ENCODE data around the gene CDC42EP4.
"Not testable (repeated sequence)": the region's sequence is repeated elsewhere in the genome, so short reads cannot be mapped to it uniquely, and the experiment has no call there.

Gene CDC42EP4

DNA sequence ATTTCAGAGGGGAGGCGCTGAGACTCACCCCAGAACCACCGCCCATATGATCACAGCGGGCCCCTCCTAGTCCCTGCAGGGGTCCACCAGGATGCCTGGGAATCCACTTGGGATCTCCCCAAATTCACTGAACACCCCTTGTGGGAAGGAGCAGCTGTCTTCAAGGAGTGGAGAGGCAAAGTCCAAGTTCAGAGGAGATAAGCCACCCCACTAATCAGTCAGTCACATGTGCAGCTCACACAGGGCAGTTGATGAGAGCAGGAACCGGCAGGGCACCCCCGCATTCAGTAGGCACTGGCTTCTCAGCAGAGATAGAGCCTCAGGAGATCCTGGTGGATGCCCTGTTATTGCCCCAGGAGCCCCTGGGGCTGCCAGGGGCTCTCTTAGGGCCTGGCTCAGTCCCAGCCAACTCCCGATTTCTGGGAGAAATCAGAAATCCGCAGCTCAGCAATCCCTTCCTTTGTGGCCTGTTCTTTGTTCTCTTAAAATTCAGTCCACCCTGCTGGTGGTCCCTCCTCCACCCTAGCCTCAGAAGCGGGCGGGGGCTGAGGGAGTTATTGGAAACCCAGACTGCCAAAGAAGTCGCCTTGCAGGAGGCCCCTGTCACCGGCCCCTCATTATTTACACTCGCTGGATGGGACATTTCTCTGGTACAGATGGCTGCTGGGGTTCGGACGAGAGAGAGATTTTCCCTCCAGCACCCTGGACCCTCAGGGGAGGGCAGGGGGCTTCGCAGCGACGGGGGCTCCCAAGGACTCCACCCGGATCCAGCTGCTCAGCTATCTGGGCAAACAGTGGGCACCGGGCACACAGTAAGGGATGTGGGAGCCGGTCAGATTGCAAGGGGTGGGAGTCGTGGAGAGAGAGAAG lies 1.8 kb downstream of the CDC42EP4 start:
- no peaks in the 10 kb centered on the region for H3K36me3 ChIP-seq (ENCODE audit: control insufficient read depth, insufficient read depth, low read length)
- peak overlapping the region; percentile 95 for H3K4me3 ChIP-seq (replicated peaks; ENCODE audit: low read depth, low read length)
- H3K27me3 ChIP-seq (replicated peaks; ENCODE audit: control insufficient read depth, insufficient read depth, low read length): no peaks in the 10 kb centered on the region
- TF ChIP-seq CTCF (IDR thresholded peaks at IDR 0.05; ENCODE audit: insufficient read depth, low read length, poor library complexity, severe bottlenecking): no peak
- no peak for DNase-seq (ENCODE audit: extremely low read depth, insufficient read length)

GRCh38 chr17:73308959-73309358 lies 2.8 kb downstream of the CDC42EP4 start:
- not testable (repeated sequence) for H3K36me3 ChIP-seq (ENCODE audit: control insufficient read depth, insufficient read depth, low read length); DNase-seq (ENCODE audit: extremely low read depth, insufficient read length); H3K27me3 ChIP-seq (replicated peaks; ENCODE audit: control insufficient read depth, insufficient read depth, low read length); H3K4me3 ChIP-seq (replicated peaks; ENCODE audit: low read depth, low read length)

GRCh38 chr17:73308017-73308823 lies 3.6 kb downstream of the CDC42EP4 start:
- DNase-seq (ENCODE audit: extremely low read depth, insufficient read length): no peak
- H3K36me3 ChIP-seq (ENCODE audit: control insufficient read depth, insufficient read depth, low read length): no peaks in the 10 kb centered on the region
- no peak overlapping the region for H3K4me3 ChIP-seq (replicated peaks; ENCODE audit: low read depth, low read length)
- no peaks in the 10 kb centered on the region for H3K27me3 ChIP-seq (replicated peaks; ENCODE audit: control insufficient read depth, insufficient read depth, low read length)
- TF ChIP-seq CTCF (IDR thresholded peaks at IDR 0.05; ENCODE audit: insufficient read depth, low read length, poor library complexity, severe bottlenecking): no peak

DNA sequence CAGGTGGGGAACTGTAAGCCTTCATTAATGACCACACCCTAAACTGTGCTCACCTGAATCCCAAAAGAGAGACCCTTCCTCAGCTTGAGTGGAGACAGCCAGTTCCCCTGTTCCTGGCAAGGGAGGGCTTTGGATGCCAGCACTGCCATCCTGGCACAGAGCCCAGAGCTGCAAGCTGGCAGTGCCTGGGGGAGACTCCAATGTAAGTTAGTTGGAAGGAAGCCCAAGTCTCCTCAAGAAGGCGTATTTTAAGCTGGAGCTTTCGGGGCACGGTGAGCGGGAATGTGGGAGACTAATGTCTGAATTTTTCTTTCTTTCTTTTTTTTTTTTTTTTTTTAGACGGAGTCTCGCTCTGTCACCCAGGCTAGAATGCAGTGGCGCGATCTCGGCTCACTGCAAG lies 4.7 kb downstream of the CDC42EP4 start:
- H3K4me3 ChIP-seq (replicated peaks; ENCODE audit: low read depth, low read length): no peak overlapping the region
- H3K36me3 ChIP-seq (ENCODE audit: control insufficient read depth, insufficient read depth, low read length): no peaks in the 10 kb centered on the region
- TF ChIP-seq CTCF (IDR thresholded peaks at IDR 0.05; ENCODE audit: insufficient read depth, low read length, poor library complexity, severe bottlenecking): no peak
- H3K27me3 ChIP-seq (replicated peaks; ENCODE audit: control insufficient read depth, insufficient read depth, low read length): no peaks in the 10 kb centered on the region
- no peak for DNase-seq (ENCODE audit: extremely low read depth, insufficient read length)

DNA sequence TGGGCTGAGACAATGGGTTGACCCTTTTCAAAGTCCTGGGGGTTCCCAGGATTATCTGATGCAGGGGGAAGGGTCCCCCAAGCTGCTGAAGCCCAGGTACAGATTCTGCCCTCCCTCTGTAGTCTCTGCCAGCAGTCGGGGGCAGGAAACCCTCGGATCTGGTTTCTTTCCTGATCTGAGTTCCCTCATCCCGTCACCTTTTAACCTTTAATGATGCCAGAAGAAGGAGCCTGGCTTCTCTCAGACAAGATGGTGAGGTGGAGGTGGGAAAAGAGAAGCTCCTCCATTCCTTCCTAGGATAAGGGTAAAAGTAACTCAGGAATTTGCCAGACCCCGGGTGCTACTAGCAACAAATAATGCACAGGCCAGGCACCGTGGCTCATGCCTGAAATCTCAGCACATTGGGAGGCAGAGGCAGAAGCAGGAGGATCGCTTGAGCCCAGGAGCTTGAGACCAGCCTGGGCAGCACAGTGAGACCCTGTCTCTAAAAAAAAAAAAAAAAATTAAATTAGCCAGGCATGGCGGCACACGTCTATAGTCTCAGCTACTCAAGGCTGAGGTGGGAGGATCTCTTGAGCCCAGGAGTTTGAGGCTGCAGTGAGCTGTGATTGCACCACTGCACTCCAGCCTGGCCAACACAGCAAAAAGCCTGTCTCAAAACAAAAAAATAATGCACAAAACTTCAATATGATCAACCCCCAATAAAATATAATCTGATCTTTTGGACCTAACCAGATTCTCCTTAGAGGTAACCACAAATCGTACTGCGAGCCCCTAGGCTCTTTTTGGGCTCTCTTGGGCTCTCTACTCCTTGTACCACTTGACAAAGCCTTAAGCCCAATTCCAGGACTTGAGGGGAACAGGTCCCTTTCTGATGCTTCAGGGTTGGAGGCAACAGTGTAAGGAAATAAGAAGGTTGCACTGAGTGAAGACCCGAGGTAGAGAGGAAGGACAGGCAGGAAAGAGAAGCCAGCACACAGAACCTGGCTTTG lies 5.7 kb downstream of the CDC42EP4 start:
- no peaks in the 10 kb centered on the region for H3K27me3 ChIP-seq (replicated peaks; ENCODE audit: control insufficient read depth, insufficient read depth, low read length)
- no peak for TF ChIP-seq CTCF (IDR thresholded peaks at IDR 0.05; ENCODE audit: insufficient read depth, low read length, poor library complexity, severe bottlenecking)
- no peak for DNase-seq (ENCODE audit: extremely low read depth, insufficient read length)
- H3K36me3 ChIP-seq (ENCODE audit: control insufficient read depth, insufficient read depth, low read length): no peaks in the 10 kb centered on the region
- no peak overlapping the region for H3K4me3 ChIP-seq (replicated peaks; ENCODE audit: low read depth, low read length)

Data from GM06990 (cell line).